Left ventricle myocardium superior (tissue), 1 donor: Measurements from ENCODE around the gene SFXN3. TPM values are rescaled to one million over a fixed set of nuclear protein-coding genes. Genes with fewer than 3 reads are reported as not detected.

ENCODE experiments used
- ATAC-seq: fragments of 200-7000 bp; cut with Tn5 transposase; one replicate; pipeline ENCODE4 v1.9.1; 2020; ENCODE audit warnings: mild to moderate bottlenecking, moderate library complexity
- DNase-seq: peaks from one replicate; pipeline ENCODE4 v3.0.0-alpha.2; 2020
- intact Hi-C: fragments of 100-400 bp; cut with micrococcal nuclease; formaldehyde crosslinking; loops from one replicate; pipeline ENCODE4 v1.11.0; 2022
- total RNA-seq: library from RNA; stranded (reverse); fragmentation: NEBNext Ultra II Directional; extraction: Animal tissue kit (Norgen Biotek cat#: 25700); gene quantifications from one replicate; pipeline ENCODE4 v1.2.1, GENCODE V29; 2021
- donor health status: DM: no; HTN: yes; CAD: no; lungs with severe emphysema.

SFXN3 gene
- total RNA-seq, 1 donor from 2014 or later: 11.0 TPM

- intact Hi-C loops: no loop called here
- ATAC-seq (no peak), DNase-seq (no peak)
These were observed 17.2 kb downstream of the SFXN3 start for GRCh38 chr10:101047961-101048892.

GRCh38 chr10:101050208-101051069 lies 19.4 kb downstream of the SFXN3 start:
- ATAC-seq (peak; percentile 68), DNase-seq (peak; percentile 70)
- intact Hi-C loops: no loop called here

GRCh38 chr10:101052285-101052684 lies 21.3 kb downstream of the SFXN3 start:
- ATAC-seq (peak; percentile 48), DNase-seq (no peak)
- intact Hi-C loops: no loop called here

- no peak for ATAC-seq
- intact Hi-C loops: no loop called here
These were observed 22.5 kb downstream of the SFXN3 start for GRCh38 chr10:101053516-101053915.

GRCh38 chr10:101054351-101054750 lies 23.3 kb downstream of the SFXN3 start:
- no peak for DNase-seq
- no peak for ATAC-seq
- intact Hi-C loops: no loop called here

More at GRCh38 chr10:101053516-101053915, 22.5 kb downstream of the SFXN3 start:
- no peak for DNase-seq

- ATAC-seq (no peak), DNase-seq (no peak)
- intact Hi-C loops: no loop called here
These were observed 23.8 kb downstream of the SFXN3 start for GRCh38 chr10:101054876-101055275.

GRCh38 chr10:101055411-101055810 lies 24.4 kb downstream of the SFXN3 start:
- intact Hi-C loops: no loop called here
- no peak for DNase-seq
- no peak for ATAC-seq

- ATAC-seq (no peak), DNase-seq (no peak)
- intact Hi-C loops: no loop called here
These were observed 25.5 kb downstream of the SFXN3 start for GRCh38 chr10:101056365-101057151.

GRCh38 chr10:101060036-101060950 lies 29.3 kb downstream of the SFXN3 start:
- ATAC-seq (peak; percentile 68), DNase-seq (peak; percentile 95)
- intact Hi-C loops: no loop called here

- ATAC-seq (peak; percentile 92), DNase-seq (peak; percentile 98)
- intact Hi-C loops: no loop called here
These were observed 30.1 kb downstream of the SFXN3 start for GRCh38 chr10:101060951-101061623.

GRCh38 chr10:101061624-101062231 lies 30.7 kb downstream of the SFXN3 start, which contains the start of gene KAZALD1:
TSS of gene KAZALD1 (plus strand) at chr10:101061989. CDS start at chr10:101062593, 604 bp downstream.
- ATAC-seq (peak; percentile 50), DNase-seq (peak; percentile 76)
- intact Hi-C loops: no loop called here

- peak; percentile 79 for DNase-seq
- ATAC-seq: peak; percentile 11
- intact Hi-C loops: no loop called here
These were observed 31.4 kb downstream of the SFXN3 start for GRCh38 chr10:101062232-101063049.

GRCh38 chr10:101063050-101063525 lies 32.1 kb downstream of the SFXN3 start:
- ATAC-seq (no peak), DNase-seq (no peak)
- intact Hi-C loops: no loop called here

GRCh38 chr10:101063548-101064414 lies 32.7 kb downstream of the SFXN3 start:
- intact Hi-C loops: no loop called here
- ATAC-seq: no peak

GRCh38 chr10:101064415-101065030 lies 33.5 kb downstream of the SFXN3 start:
- DNase-seq (no peak), ATAC-seq (no peak)
- intact Hi-C loops: no loop called here

More at GRCh38 chr10:101063548-101064414, 32.7 kb downstream of the SFXN3 start:
- DNase-seq: no peak
